Measurements from ENCODE around the gene GFOD2.

Gene GFOD2

GRCh38 chr16:67628216-67628615 lies 90.9 kb downstream of the GFOD2 start:
- DNase-seq = no peak
